Glutamatergic neuron (in vitro differentiated cells): Measurements from ENCODE around the gene TBC1D22A. TPM values are rescaled to one million over a fixed set of nuclear protein-coding genes. Genes with fewer than 3 reads are reported as not detected.

ENCODE experiments used
- DNase-seq: peaks from one replicate; pipeline ENCODE4 v3.0.0; 2022
- H3K27ac Mint-ChIP-seq: one replicate; pipeline ENCODE4 v1.8.0; 2020; ENCODE audit warnings: mild to moderate bottlenecking, mixed read lengths, inconsistent platforms; ENCODE audit not compliant: unreplicated experiment
- H3K27me3 Mint-ChIP-seq: one replicate; pipeline ENCODE4 v1.8.0; 2020; ENCODE audit warnings: mild to moderate bottlenecking, moderate library complexity, mixed read lengths, inconsistent platforms; ENCODE audit not compliant: unreplicated experiment
- H3K36me3 Mint-ChIP-seq: one replicate; pipeline ENCODE4 v1.8.0; 2020; ENCODE audit warnings: mild to moderate bottlenecking, mixed read lengths, inconsistent platforms; ENCODE audit not compliant: unreplicated experiment
- H3K4me1 Mint-ChIP-seq: one replicate; pipeline ENCODE4 v1.8.0; 2020; ENCODE audit warnings: mild to moderate bottlenecking, low read depth, mixed read lengths, inconsistent platforms; ENCODE audit not compliant: unreplicated experiment
- H3K4me3 Mint-ChIP-seq: one replicate; pipeline ENCODE4 v1.8.0; 2020; ENCODE audit warnings: mild to moderate bottlenecking, mixed read lengths, inconsistent platforms; ENCODE audit not compliant: unreplicated experiment
- H3K9me3 Mint-ChIP-seq: one replicate; pipeline ENCODE4 v1.8.0; 2020; ENCODE audit warnings: mild to moderate bottlenecking, moderate library complexity, mixed read lengths, inconsistent platforms; ENCODE audit not compliant: unreplicated experiment
- total RNA-seq: library from RNA; stranded (reverse); fragmentation: NEBNext Ultra II Directional; extraction: Animal tissue kit (Norgen Biotek cat#: 25700); gene quantifications from one replicate; pipeline ENCODE4 v1.2.1, GENCODE V29; 2021; ENCODE audit not compliant: unreplicated experiment
- TF ChIP-seq, protein P1 (sequence below): fragments of 200-600 bp; sonication (generic); IDR thresholded peaks from one replicate; pipeline ENCODE4 v1.5.0; 2021; ENCODE audit not compliant: partially characterized antibody, unreplicated experiment

The TBC1D22A gene
- total RNA-seq, 1 donor from 2014 or later: 23.0 TPM

DNA sequence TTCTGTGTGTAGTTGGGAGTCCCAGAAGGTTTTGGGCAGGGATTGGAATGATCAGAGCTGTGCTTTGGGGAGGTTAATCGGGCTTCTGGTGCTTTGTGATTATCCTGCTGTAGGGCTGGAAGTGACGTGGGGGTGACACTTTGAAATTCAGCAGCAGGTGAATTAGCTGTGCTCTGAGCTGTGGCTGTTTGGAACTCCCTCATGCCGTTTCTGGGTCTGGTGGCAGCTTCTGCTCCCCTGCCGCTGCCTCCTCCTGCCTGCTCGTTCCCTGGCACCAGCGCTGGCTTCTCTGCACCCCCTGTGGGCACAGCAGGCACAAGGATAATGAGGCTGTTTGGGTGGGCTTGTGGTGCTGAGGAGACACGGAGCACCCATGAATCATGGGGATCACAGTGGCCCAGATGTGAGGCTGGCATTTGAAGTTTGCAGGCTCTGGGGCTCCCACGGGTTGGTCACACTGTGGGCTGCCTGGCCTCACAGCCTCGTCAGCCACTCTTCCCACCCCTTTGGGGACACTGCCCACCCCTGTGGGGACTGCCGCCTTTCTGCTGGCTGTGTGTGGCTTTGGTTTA lies 49.7 kb downstream of the TBC1D22A start:
- Mint-ChIP-seq H3K27ac (no peak overlapping the region), H3K4me1 (peaks cover 12% of the 10 kb centered on the region), H3K9me3 (peaks cover 8% of the 10 kb centered on the region), H3K27me3 (peaks cover 2% of the 10 kb centered on the region), H3K36me3 (peaks cover 9% of the 10 kb centered on the region), H3K4me3 (no peak overlapping the region)
- no peak for DNase-seq
- TF ChIP-seq, protein P1, sequence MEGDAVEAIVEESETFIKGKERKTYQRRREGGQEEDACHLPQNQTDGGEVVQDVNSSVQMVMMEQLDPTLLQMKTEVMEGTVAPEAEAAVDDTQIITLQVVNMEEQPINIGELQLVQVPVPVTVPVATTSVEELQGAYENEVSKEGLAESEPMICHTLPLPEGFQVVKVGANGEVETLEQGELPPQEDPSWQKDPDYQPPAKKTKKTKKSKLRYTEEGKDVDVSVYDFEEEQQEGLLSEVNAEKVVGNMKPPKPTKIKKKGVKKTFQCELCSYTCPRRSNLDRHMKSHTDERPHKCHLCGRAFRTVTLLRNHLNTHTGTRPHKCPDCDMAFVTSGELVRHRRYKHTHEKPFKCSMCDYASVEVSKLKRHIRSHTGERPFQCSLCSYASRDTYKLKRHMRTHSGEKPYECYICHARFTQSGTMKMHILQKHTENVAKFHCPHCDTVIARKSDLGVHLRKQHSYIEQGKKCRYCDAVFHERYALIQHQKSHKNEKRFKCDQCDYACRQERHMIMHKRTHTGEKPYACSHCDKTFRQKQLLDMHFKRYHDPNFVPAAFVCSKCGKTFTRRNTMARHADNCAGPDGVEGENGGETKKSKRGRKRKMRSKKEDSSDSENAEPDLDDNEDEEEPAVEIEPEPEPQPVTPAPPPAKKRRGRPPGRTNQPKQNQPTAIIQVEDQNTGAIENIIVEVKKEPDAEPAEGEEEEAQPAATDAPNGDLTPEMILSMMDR: no peak

DNA sequence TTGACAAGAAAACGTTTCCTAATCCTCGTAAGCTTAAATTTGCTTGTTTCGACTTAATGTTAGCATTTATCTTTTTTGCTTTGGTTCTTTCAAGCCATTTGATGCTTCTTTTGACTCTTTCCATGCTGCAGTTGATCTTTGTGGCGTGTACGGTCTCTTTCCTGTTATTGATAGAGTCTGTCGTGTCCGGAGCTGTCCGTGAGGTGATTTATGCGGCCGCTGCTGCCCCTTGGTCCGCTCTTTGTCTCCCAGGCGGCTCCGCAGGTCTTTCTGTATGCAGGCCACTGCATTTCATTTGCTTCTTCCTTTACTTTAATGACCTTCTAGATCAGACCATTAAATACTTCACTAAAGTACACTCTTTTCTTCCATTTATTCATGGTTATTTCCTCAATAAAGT lies 50.3 kb downstream of the TBC1D22A start:
- Mint-ChIP-seq H3K27me3 (no peaks in the 10 kb centered on the region), H3K4me1 (peaks cover 12% of the 10 kb centered on the region), H3K27ac (no peak overlapping the region), H3K9me3 (peaks cover 8% of the 10 kb centered on the region), H3K4me3 (no peak overlapping the region), H3K36me3 (peaks cover 13% of the 10 kb centered on the region)
- DNase-seq: no peak
- TF ChIP-seq, protein P1: no peak

DNA sequence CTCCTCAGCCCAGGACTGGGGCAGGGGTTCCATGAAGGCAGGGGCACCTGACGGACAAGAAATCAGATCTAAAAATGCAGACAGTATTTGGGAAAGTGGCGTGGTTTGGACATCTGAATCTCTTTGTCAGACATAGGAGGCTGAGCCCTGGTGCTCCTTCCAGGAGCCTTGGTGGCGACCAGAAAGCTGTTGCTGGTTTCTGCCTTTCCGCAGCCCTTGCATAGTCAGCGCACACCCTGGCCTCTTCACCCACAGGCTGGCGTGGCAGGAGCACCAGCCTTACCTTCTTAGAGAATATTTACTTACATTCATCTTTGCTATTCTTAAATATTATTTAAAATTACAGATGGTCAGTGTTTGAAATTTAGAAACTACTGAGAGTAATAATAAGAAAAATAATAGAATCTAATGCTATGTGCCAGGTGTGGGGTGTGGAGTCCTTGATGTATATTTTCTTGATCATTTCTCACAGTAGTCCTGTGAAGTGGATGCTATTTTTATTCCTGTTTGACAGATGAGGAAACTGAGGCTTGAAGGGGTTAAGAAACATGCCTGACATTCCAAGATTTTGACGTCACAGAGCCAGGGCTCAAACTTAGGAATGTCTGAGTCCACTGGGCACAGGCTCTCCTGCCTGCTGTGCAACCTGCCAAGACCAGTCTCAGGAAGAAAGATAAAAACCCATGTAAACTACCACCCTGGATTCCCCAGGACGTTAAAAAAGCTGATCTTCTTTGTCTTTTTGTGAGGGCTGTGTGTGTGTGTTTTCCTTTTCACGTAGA lies 51.6 kb downstream of the TBC1D22A start:
- Mint-ChIP-seq H3K4me3 (no peak overlapping the region), H3K9me3 (peaks cover 8% of the 10 kb centered on the region), H3K27me3 (no peaks in the 10 kb centered on the region), H3K4me1 (peaks cover 12% of the 10 kb centered on the region), H3K36me3 (peaks cover 13% of the 10 kb centered on the region), H3K27ac (no peak overlapping the region)
- TF ChIP-seq, protein P1: no peak
- DNase-seq: no peak

- H3K27ac Mint-ChIP-seq: no peak overlapping the region
- peaks cover 18% of the 10 kb centered on the region for H3K36me3 Mint-ChIP-seq
- H3K4me3 Mint-ChIP-seq: no peak overlapping the region
- H3K4me1 Mint-ChIP-seq: peaks cover 12% of the 10 kb centered on the region
- H3K9me3 Mint-ChIP-seq: peaks cover 6% of the 10 kb centered on the region
- no peak for DNase-seq
- no peaks in the 10 kb centered on the region for H3K27me3 Mint-ChIP-seq
- TF ChIP-seq, protein P1: no peak
Measured at GRCh38 chr22:46815132-46815531, 52.7 kb downstream of the TBC1D22A start.

- Mint-ChIP-seq H3K4me3 (no peak overlapping the region), H3K27me3 (no peaks in the 10 kb centered on the region), H3K27ac (no peak overlapping the region), H3K36me3 (peaks cover 22% of the 10 kb centered on the region), H3K9me3 (peaks cover 6% of the 10 kb centered on the region), H3K4me1 (peaks cover 12% of the 10 kb centered on the region)
- no peak for DNase-seq
- TF ChIP-seq, protein P1: no peak
Measured at GRCh38 chr22:46815559-46815895, 53.1 kb downstream of the TBC1D22A start.
